NCI-H187 treated with DMSO at 0.1 percent for 48 hours (cell line): Measurements from ENCODE around the gene MFSD12.

ENCODE experiments used
- DNase-seq: peaks from one replicate; lab custom pipeline; 2025; lab: John Stamatoyannopoulos, UW

Gene MFSD12

GRCh38 chr19:3555653-3556422 lies 1.5 kb downstream of the MFSD12 start:
- DNase-seq, result no peak

DNA sequence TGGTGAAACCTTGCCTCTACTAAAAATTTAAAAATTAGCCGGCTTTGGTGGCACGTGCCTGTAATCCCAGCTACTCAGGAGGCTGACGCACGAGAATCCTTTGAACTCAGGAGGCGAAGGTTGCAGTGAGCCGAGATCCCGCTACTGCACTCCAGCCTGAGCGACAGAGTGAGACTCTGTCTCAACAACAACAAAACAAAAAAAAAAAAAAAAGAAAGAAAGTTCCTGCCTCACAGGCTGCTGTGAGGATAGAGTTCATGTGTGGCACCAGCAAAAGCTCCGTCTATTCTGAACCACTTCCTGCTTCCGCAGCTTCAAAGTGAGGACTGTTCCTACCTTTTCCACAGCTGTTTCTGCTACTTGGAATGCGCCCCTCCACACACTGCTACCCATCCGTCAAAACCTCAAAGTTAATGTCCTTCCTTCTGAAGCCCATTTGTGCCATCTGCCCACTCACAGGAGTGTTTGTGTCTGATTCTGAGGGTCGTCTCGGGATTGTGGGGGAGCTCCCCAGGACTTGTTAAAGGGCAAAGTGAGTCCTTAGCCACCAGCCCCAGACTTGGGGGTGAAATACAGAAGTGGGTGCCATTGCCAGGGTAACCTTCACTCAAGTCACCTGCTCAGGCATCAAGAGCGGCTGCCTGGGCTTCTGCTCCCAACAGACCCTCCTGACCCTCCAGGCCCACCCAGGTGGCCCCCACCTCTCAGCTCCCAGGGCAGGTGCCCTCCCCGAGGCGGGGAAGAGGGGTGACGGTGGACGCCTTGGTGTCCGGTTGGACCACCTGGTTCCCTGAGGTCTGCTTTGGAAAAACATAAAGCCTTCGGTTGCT lies 2.9 kb downstream of the MFSD12 start:
- no peak for DNase-seq

GRCh38 chr19:3551792-3552095 lies 5.6 kb downstream of the MFSD12 start:
- no peak for DNase-seq

DNA sequence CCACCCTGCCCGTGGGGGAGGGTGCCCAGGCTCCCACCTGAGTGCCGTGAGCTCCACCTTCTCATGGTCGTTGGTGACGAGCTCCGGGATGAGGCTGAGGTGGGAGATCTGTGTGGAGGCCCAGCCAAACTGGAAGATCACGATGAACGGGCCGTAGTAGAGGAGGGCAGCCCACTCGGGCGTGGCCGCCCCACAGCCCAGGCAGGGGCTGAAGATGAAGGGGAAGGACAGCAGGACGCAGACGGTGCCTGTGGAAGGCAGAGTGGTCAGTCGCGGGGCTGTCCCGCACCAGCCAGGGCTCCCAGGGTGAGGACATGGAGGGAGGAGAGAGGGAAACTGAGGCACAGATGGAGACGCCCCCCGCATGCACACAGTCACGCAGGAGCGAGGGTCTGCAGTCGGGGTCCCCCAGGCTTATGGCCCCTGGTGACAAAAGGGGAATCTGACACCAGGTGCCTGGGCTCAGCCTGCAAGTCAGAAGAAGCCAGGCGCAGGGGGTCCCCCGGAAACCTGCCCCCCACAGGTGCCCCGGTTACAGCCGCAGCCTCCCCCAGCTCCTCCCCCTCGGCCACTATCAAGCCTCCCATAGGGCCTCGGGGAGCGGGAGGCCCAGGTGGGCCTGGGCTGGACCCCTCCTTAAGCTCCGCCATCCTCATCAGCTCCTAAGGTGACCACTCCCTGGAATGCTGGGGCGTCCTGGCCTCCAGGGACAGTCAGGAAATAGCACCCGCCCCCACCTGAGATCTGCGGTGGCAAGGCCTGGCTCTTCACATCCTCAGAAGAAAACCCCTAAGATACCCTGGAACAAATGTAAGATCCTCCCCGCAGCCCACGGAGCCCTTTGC lies 6.2 kb downstream of the MFSD12 start:
- DNase-seq, result no peak

- no peak for DNase-seq
These were observed 7.6 kb downstream of the MFSD12 start for GRCh38 chr19:3549816-3550215.

DNA sequence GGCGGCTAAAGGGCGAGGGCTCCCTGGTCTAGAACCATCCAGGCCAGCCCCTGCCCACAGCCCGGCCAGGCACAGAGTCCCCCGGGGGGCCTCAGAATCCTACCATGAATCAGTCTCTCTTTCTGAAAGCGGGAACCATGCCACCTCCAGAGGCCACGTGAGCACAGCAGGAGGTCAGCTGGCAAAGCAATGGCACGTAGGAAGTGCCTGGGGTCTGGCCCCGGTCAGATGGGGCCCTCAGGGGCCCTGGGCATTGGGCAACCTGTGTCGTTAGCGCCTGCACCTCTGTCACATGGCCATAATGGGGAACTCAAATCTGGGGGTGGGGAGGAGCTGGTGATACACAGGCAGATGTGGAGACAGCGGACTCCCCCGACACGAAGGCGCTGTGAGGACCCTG lies 8.8 kb downstream of the MFSD12 start:
- no peak for DNase-seq

DNA sequence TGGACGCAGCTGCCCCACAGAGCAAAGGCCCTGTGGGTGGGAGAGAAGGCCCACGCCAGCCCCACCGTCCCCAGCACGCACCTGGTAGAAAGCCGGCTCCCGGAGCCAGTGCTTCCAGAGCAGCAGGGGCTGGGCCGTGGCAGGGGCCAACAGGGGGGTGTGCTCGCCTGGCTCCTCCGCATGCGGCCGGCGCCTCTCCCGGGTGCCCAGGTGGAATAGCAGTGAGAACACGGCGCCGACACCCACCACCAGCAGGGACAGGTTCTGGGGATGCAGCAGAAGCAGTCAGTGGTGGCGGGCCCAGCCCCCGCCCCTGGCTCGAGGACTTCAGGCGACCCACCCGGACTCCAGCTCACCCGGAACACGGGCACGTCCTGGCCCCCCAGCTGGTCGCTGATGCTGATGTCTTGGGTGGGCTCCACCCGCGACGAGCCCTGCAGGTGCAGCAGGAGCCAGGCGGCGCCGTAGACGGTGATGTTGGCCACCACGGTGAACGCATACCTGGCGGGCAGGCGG lies 9.6 kb downstream of the MFSD12 start:
- DNase-seq, result no peak

DNA sequence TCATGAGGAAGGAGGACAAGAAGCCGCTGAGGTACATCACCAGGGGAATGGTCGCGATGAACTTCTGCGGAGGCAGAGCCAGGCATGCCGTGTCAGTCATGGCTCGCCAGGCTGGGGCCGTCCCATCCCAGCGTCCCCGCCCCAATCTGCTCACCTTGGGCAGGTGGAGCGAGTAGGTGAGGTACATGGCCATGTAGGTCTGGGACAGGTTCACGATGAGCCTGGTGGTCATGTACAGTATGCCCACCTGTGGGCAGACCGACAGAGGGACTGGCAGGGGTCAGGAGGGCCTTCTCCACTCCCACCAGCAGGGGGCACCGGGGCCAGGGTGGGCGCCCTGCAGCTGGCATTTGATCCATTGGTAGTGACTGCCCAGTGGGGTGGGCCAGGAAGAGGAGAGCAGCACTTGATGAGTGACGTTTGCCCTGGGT lies 10.1 kb downstream of the MFSD12 start:
- DNase-seq, result no peak

DNA sequence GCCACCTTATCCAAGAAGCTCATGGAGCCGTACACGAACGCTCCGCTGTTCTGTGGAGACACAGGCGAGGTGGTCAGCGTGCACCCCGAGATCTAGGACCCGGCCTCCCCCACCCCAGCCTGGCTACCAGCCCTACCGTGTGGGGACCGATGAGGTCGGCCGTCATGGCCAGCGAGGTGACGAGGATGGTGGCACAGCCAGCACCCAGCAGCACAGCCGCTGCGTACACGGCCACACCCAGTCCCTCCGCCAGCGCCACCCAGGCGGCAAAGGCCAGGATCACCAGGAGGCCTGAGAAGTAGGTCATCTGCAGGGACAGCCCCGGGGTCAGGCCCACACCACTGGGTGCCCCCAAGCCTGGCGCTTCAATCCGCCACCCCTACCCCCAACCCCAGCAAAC lies 11.3 kb downstream of the MFSD12 start:
- DNase-seq, result no peak

- no peak for DNase-seq
These were observed 11.7 kb downstream of the MFSD12 start for GRCh38 chr19:3545669-3546034.

GRCh38 chr19:3544742-3545668 lies 12.4 kb downstream of the MFSD12 start:
- no peak for DNase-seq

- DNase-seq, result no peak
These were observed 13.4 kb downstream of the MFSD12 start for GRCh38 chr19:3544058-3544376.

DNA sequence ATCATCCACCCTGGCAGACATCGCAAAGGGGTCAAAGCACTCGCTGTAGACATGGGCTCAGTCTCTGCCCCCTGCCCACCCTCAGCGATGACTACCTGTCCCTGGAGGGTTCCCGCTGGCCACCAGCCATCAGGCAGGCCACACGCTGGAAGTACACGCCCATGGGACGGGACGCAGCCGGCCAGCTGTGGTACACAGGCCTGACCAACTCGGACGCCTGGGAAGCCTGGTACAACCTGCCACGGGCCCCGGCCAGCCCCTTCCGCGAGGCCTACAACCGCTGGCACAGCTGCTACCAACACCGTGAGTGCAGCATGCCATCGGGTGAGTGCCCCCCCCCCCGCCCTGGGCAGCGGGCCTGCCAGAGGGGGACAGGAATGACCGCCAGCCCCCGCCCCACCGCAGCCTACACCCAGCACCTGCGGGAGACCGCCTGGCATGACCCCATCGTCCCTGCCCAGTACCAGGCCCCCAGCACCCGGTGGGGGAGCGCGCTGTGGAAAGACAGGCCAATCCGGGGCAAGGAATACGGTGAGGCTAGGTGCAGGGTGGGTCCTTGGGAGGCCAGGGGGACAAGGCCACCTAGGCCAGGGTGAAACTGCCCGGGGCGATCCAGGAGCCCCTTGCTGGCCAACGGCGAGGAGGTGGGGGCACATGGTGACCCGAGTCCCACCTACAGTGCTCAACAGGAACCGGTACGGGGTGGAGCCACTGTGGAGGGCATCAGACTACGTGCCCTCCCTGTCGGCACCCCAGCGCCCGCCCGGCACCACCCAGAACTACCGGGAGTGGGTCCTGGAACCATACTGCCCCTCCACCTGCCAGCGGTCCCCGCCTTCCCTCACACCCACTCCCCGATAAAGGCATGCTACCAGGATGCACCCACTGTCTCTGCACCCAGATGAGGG lies 14.0 kb downstream of the MFSD12 start:
- no peak for DNase-seq

- no peak for DNase-seq
These were observed 17.6 kb downstream of the MFSD12 start for GRCh38 chr19:3539756-3540118.

DNA sequence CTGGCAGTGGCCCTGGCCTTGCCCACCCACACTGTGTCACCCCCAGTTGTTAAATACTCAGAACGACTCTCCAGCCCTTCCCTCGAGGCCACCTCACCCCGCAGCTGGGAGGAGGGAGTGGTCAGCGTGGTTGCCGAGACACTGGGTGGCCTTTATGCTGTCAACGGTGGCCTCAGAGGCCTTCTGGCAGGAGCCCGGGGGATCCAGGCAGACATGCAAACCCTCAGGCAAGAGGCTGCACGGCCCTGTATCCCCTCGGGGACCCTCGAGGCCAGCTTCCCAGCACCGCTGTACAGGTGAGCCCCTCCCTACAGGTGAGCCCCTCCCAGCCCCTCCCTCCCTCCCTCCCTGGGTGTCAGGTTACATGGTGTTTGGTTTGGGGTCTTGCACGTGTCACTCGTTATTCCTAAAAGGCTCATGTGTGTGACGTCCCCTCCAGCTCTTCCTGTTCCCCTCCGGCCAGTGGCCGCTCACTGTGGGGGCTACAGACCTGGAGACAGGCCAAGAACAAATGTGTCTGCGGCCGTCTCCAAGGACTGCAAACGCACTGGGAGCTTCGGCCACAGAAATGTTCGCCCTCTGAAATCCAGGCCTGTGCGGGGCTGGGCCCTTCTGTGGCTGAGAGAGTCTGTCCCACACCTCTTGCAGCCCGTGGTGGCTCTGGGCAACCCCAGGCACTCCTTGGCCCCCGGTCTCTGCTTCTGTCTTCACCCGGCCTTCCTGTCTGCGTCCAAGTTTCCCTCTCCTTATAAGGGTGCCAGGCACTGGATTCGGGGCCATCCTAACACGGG lies 18.2 kb downstream of the MFSD12 start, which contains the start of gene TEKTIP1:
Gene TEKTIP1, plus strand, starts transcription at position 210 of the 791 bp plus-strand sequence. Its CDS starts 4 bp downstream, at position 214.
- no peak for DNase-seq

- no peak for DNase-seq
These were observed 19.0 kb downstream of the MFSD12 start for GRCh38 chr19:3538258-3538929.

- no peak for DNase-seq
These were observed 19.7 kb downstream of the MFSD12 start for GRCh38 chr19:3537438-3538240.

DNA sequence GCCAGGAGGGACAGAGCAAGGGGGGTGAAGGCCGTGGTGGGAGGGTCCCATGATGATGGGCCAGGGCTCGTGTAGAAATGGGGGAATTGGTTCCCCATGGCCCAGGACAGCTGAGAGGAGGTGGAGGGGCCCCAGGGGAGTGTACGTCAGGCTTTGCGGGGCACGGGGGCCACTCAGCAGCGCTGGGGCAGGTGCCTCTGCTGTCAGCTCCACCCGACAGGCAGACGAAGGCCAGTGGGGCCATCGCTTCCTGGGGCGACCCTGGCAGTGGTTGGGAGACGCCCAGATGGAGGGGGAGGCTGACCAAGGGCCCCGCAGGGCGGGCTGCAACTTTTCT lies 20.3 kb downstream of the MFSD12 start:
- DNase-seq, result no peak
